ENCODE results near the gene DVL1. TPM values are rescaled to one million over a fixed set of nuclear protein-coding genes. Genes with fewer than 3 reads are reported as not detected.

Gene DVL1
- polyA plus RNA-seq, 3 donors, result 0.41 to 29.8 (median 0.55) TPM

GRCh38 chr1:1367315-1367714 lies 18.1 kb upstream of the DVL1 start:
- WGBS (ENCODE audit: insufficient coverage), result 96% methylated on average over 5 of the region's 5 CpGs
- peaks cover 19 to 20% of the 10 kb centered on the region in 2 donors for H3K4me1 ChIP-seq (ENCODE audit: control insufficient read depth in 1 of 2, insufficient read depth in 2 of 2, low read length in 2 of 2)
- intact Hi-C loops (cut with micrococcal nuclease), result no loop called here
- Mint-ChIP-seq H3K27ac (no peak overlapping the region), H3K4me3 (no peak overlapping the region), H3K4me1 (peaks cover 23% of the 10 kb centered on the region), H3K9me3 (peaks cover 0 to 3% (median 0%) of the 10 kb centered on the region in 7 donors), H3K36me3 (no peaks in the 10 kb centered on the region), H3K27me3 (ENCODE audit: low read depth in 3 of 3) (peaks cover 15 to 28% (median 26%) of the 10 kb centered on the region in 3 donors)
- no peak overlapping the region for H3K4me2 ChIP-seq (replicated peaks; ENCODE audit: extremely low read depth, low read length, poor library complexity, severe bottlenecking)
- H3K9me3 ChIP-seq (replicated peaks in 1 of 2; ENCODE audit: control insufficient read depth in 1 of 2, insufficient read depth in 1 of 2, low read length in 2 of 2), result peaks cover 0 to 17% of the 10 kb centered on the region in 2 donors
- H3K36me3 ChIP-seq (replicated peaks in 1 of 2; ENCODE audit: control insufficient read depth in 1 of 2, insufficient read depth in 2 of 2, low read length in 2 of 2), result no peaks in the 10 kb centered on the region
- TF ChIP-seq, protein P1, sequence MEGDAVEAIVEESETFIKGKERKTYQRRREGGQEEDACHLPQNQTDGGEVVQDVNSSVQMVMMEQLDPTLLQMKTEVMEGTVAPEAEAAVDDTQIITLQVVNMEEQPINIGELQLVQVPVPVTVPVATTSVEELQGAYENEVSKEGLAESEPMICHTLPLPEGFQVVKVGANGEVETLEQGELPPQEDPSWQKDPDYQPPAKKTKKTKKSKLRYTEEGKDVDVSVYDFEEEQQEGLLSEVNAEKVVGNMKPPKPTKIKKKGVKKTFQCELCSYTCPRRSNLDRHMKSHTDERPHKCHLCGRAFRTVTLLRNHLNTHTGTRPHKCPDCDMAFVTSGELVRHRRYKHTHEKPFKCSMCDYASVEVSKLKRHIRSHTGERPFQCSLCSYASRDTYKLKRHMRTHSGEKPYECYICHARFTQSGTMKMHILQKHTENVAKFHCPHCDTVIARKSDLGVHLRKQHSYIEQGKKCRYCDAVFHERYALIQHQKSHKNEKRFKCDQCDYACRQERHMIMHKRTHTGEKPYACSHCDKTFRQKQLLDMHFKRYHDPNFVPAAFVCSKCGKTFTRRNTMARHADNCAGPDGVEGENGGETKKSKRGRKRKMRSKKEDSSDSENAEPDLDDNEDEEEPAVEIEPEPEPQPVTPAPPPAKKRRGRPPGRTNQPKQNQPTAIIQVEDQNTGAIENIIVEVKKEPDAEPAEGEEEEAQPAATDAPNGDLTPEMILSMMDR (IDR thresholded peaks at IDR 0.05), result no peak
- no peak overlapping the region for H2AFZ ChIP-seq (ENCODE audit: insufficient read depth, low read depth, low read length, poor library complexity, severe bottlenecking)
- peaks cover 10% of the 10 kb centered on the region for H4K20me1 ChIP-seq (ENCODE audit: insufficient read depth, low read length)
- H3K4me3 ChIP-seq (replicated peaks in 1 of 3; ENCODE audit: low read depth in 2 of 3, low read length in 3 of 3), result no peak overlapping the region
- no peak overlapping the region for H3K9ac ChIP-seq (ENCODE audit: insufficient read depth, low read length, poor library complexity, severe bottlenecking)
- no peaks in the 10 kb centered on the region for H3K27me3 ChIP-seq (ENCODE audit: control insufficient read depth in 2 of 2, insufficient read depth in 2 of 2, low read length in 2 of 2)
- no peak for DNase-seq
- H3K79me2 ChIP-seq (ENCODE audit: insufficient read depth, low read length), result no peaks in the 10 kb centered on the region
- no peak overlapping the region for H3K27ac ChIP-seq (ENCODE audit: low read depth in 1 of 2, low read length in 2 of 2)

DNA sequence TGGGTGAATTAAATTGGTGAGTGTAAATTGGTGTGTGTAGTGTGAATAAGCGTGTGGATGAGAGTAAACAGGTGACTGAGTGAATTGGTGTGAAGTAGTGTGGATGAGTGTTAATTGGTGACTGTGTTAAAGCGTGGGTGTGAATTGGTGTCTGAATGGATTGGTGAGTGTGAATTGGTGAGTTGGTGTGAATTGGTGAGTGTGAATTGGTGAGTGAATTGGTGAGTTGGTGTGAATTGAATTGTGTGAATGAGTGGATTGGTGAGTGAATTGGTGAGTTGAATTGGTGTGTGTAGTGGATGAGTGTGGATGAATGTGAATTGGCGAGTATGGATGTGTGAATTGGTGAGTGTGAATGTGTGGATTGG lies 17.5 kb upstream of the DVL1 start:
- H3K27me3 Mint-ChIP-seq (ENCODE audit: low read depth in 3 of 3), result peaks cover 20 to 35% (median 33%) of the 10 kb centered on the region in 3 donors
- peaks cover 19% of the 10 kb centered on the region for H3K4me1 Mint-ChIP-seq
- Histone ChIP-seq H3K9me3 (replicated peaks in 1 of 2; ENCODE audit: control insufficient read depth in 1 of 2, insufficient read depth in 1 of 2, low read length in 2 of 2) (peaks cover 0 to 17% of the 10 kb centered on the region in 2 donors), H3K36me3 (replicated peaks in 1 of 2; ENCODE audit: control insufficient read depth in 1 of 2, insufficient read depth in 2 of 2, low read length in 2 of 2) (no peaks in the 10 kb centered on the region), H4K20me1 (ENCODE audit: insufficient read depth, low read length) (peaks cover 4% of the 10 kb centered on the region), H3K79me2 (ENCODE audit: insufficient read depth, low read length) (no peaks in the 10 kb centered on the region), H3K4me1 (ENCODE audit: control insufficient read depth in 1 of 2, insufficient read depth in 2 of 2, low read length in 2 of 2) (peaks cover 13 to 14% of the 10 kb centered on the region in 2 donors), H3K4me3 (replicated peaks in 1 of 3; ENCODE audit: low read depth in 2 of 3, low read length in 3 of 3) (no peak overlapping the region), H3K4me2 (replicated peaks; ENCODE audit: extremely low read depth, low read length, poor library complexity, severe bottlenecking) (no peak overlapping the region), H3K9ac (ENCODE audit: insufficient read depth, low read length, poor library complexity, severe bottlenecking) (no peak overlapping the region), H3K27me3 (ENCODE audit: control insufficient read depth in 2 of 2, insufficient read depth in 2 of 2, low read length in 2 of 2) (peaks cover 0 to 6% of the 10 kb centered on the region in 2 donors), H3K27ac (ENCODE audit: low read depth in 1 of 2, low read length in 2 of 2) (no peak overlapping the region), H2AFZ (ENCODE audit: insufficient read depth, low read depth, low read length, poor library complexity, severe bottlenecking) (no peak overlapping the region)
- H3K4me3 Mint-ChIP-seq, result no peak overlapping the region
- DNase-seq, result no peak
- TF ChIP-seq, protein P1 (IDR thresholded peaks at IDR 0.05), result no peak
- no peak overlapping the region for H3K27ac Mint-ChIP-seq
- intact Hi-C loops (cut with micrococcal nuclease), result no loop called here
- H3K36me3 Mint-ChIP-seq, result no peaks in the 10 kb centered on the region
- peaks cover 0 to 3% (median 0%) of the 10 kb centered on the region in 7 donors for H3K9me3 Mint-ChIP-seq
- WGBS (ENCODE audit: insufficient coverage), result 81% methylated on average over 2 of the region's 3 CpGs

All from CD14-positive monocyte (primary cell).